ENCODE results near the gene NCKAP5. TPM values are rescaled to one million over a fixed set of nuclear protein-coding genes. Genes with fewer than 3 reads are reported as not detected.
"Not testable (repeated sequence)": the region's sequence is repeated elsewhere in the genome, so short reads cannot be mapped to it uniquely, and the experiment has no call there.

Gene NCKAP5
- total RNA-seq, 1 donor from 2014 or later: 0.55 TPM

DNA sequence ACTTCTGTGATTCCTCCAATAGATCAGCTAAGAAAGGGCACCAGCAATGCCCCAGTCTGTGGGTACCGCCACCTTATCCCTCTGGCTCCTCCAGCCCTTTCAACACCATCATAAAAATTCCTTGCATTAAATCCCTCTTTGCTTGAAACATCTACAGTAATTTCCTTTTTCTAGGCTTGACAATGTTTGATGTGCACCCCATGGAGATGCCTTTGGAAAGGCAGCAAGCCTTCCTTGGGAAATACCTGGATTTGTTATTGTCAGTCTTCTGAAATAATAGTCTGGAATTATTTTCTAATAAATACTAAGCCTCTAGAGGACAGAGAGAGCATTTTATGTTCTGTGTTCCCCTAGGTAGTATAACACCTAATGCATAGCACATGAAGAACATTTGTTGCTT, 46.1 kb downstream of the NCKAP5 start:
- DNase-seq (ENCODE audit: low read depth): no peak

GRCh38 chr2:133521146-133521745, 47.0 kb downstream of the NCKAP5 start:
- DNase-seq (ENCODE audit: low read depth): no peak

- not testable (repeated sequence) for DNase-seq (ENCODE audit: low read depth)
Observed at GRCh38 chr2:133519677-133520076, 48.6 kb downstream of the NCKAP5 start.

DNA sequence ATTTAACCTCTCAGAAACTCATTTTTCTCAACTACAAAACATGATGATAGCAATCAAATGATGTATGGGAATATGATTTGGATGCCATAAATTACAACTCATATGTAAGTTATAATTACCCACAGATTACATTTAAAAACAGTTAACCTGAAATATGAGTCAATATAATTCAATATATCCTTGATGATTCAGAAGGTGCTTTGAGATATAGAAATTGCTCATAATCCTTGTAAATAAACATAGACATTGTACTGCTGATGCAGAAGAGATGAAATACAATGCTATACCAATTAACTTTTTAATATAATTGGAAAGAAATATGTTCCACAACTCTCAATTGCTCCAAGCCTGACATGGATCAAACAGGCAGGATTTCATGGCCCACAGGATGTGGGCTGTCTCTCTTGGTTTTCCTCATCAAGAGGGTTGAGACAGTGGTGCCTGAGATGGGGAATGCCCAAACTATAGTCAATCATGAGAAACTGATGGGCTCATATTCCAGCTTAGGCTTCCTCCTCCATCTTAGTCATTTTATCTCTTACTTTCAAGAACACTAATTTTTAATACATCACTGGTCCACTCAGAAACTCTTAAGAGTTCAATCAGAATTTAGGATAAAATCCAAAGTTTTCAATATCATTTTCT, 49.4 kb downstream of the NCKAP5 start:
- DNase-seq (ENCODE audit: low read depth): no peak

DNA sequence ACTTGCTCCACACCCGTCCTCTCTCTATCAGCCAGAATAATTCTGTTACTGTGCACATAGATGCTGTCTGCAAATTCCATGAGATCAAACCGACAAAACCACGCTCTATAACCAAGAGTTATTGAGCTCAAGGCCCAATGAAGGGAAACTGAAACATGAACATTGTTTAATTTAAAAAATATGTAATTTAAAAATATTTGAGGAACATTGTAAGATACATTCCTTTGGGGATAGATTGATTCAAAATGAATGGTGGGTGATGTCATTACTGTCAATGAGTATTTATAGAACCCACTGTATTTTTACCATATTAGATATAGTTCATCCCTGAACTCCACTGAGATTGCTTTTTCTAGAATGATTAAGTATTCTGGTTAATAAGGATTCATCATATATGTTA, 50.4 kb downstream of the NCKAP5 start:
- no peak for DNase-seq (ENCODE audit: low read depth)

GRCh38 chr2:133516405-133517026, 51.7 kb downstream of the NCKAP5 start:
- DNase-seq (ENCODE audit: low read depth): peak; percentile 35

DNA sequence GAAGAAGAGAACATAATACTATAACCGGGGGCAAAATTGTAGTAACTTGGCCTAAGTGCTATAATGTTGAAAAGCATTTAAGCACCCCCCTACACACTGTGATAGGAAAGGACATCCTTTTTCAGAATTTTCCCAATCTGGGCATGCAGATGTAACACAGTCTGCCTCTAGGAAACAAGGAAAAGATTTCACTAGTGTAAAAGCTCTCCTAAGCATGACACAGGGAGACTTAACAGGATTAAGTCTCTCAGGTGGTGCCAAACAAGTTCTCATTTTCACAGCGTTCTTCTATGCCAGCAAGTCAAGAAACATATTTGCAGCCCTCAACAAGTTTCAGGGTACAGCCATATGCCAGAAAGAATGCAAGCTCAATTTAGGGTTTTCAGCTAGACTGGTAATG, 53.0 kb downstream of the NCKAP5 start:
- no peak for DNase-seq (ENCODE audit: low read depth)

- DNase-seq (ENCODE audit: low read depth): no peak
Observed at GRCh38 chr2:133513893-133514292, 54.4 kb downstream of the NCKAP5 start.

DNA sequence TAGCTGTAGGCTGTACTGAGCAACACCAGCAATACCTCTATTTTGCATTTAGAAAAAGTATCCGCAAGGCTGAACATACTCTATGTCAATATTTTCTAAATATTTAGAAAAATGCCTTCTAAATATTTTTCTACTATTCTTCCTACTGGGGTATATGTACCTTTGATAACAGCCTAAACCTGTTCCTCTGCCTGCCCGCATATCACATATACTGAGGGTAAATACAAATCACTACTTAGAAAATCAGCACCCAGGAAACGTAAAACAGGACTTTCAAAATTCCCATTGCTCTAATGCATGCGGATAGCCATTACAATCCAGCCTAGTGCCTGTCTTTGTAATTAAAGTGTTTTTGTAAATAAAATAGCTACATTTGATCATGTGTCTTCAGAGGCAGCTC, 56.1 kb downstream of the NCKAP5 start:
- no peak for DNase-seq (ENCODE audit: low read depth)

DNA sequence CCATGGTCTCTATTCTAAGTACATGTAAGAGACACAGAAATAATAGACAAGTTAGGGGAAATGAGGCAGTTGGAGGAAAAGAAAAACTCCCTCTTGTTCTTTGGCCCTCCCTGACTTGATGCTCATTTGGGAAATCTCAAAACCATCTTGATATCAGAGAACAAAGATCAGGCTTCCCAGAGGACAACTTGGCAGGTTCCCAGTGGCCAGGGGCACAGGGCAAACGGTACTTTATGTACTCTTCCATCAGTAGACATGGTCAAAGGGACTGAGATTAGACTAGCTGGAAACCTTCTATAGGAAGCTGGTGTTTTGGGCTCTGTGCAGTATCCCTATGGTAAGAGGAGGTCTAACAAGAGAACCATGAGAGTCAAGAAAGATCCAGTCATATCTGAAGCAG, 56.6 kb downstream of the NCKAP5 start:
- DNase-seq (ENCODE audit: low read depth): no peak

DNA sequence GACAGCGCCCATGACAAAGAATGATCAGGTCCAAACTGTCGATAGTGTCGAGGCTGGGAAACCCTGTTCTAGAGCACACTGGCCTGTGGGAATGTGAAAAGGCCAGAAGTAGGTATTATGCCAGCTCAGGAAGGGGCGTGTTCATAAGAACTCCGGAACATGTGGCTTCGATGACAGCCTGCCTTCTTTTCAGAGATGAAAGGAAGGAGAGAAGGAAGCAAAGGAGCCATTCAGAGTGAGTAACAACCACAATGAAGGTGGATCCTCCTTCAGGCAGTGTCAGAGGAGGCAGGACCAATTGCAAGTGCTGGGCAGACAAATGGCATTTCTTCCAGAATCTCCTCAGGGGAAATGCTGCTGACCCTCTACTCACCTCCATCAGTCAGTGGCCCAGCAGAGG, 58.5 kb downstream of the NCKAP5 start:
- DNase-seq (ENCODE audit: low read depth): no peak

DNA sequence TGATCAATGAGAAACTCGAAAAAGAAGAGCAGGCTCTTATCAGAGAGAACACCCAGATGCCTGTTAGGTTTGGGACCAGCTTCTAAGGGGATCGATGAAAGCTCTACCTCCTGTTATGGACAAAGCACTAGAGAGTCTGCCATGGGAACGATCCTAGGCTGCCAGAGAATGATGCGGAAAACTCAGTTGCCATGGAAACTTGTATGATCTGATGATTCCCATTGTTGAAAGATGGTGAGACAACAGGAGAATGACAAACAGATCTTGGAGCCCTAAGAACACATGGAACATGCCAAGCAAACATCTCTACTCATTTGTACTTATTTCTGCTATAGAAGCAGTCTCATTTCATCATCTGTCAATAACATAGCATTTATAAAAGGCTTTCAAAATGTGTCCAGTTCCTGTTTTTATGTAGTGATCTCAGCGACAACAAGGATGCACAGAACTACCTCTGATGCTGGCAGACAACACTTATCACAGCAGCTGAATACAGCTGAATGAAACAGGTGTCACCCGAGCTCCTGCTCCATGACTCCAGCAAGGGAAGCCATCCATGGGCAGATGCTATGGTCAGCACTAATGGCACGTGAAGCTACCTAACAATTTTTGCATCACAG, 59.6 kb downstream of the NCKAP5 start:
- DNase-seq (ENCODE audit: low read depth): no peak

GRCh38 chr2:133506996-133507395, 61.3 kb downstream of the NCKAP5 start:
- DNase-seq (ENCODE audit: low read depth): no peak

DNA sequence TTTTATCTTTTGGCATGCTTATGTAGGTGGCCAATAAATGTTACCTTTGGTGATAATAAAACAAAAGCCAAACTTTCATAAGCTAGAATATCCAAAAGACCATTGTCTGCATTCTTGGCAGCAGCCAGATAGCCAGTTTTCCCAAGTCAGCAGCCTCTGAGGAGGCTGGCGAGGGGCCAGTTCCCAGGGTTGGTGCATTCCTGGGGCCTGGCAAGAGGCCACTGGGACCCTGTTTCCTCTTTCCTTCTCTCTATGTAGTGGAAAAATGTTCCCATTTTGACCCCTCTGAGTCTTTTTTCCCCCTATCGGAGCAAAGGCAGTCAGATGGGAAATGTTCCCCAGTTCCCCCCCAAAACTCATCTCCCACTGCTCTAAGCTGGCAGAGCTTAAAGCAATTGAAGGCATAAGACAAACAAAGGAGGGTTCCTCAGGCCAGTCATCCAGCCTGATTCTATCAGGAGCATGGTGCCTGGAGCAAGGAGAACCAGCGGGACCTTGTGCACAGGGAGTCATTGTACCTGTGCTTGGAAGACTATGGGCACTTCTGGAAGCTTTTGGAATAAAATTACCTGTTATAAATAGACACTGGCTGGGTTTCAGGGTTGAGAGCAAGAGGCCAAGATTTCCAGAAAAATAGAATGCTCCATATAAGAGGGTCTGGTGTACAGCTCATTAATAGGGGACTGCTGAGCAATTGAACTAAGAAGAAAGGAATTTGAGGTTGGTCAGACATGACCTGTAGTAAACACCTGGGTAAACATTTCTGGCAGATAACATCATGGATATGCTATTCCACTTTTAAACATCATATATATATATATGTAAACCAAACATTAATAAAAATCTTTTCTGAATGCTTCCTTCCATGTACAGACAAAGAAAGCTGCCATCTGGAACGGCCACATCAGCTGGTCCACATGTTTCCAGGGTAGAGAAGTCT, 63.4 kb downstream of the NCKAP5 start:
- DNase-seq (ENCODE audit: low read depth): peak; percentile 83

- no peak for DNase-seq (ENCODE audit: low read depth)
Observed at GRCh38 chr2:133503927-133504326, 64.3 kb downstream of the NCKAP5 start.

GRCh38 chr2:133503323-133503722, 64.9 kb downstream of the NCKAP5 start:
- no peak for DNase-seq (ENCODE audit: low read depth)

- DNase-seq (ENCODE audit: low read depth): no peak
Observed at GRCh38 chr2:133502678-133503077, 65.6 kb downstream of the NCKAP5 start.

GRCh38 chr2:133500917-133501316, 67.3 kb downstream of the NCKAP5 start:
- no peak for DNase-seq (ENCODE audit: low read depth)

DNA sequence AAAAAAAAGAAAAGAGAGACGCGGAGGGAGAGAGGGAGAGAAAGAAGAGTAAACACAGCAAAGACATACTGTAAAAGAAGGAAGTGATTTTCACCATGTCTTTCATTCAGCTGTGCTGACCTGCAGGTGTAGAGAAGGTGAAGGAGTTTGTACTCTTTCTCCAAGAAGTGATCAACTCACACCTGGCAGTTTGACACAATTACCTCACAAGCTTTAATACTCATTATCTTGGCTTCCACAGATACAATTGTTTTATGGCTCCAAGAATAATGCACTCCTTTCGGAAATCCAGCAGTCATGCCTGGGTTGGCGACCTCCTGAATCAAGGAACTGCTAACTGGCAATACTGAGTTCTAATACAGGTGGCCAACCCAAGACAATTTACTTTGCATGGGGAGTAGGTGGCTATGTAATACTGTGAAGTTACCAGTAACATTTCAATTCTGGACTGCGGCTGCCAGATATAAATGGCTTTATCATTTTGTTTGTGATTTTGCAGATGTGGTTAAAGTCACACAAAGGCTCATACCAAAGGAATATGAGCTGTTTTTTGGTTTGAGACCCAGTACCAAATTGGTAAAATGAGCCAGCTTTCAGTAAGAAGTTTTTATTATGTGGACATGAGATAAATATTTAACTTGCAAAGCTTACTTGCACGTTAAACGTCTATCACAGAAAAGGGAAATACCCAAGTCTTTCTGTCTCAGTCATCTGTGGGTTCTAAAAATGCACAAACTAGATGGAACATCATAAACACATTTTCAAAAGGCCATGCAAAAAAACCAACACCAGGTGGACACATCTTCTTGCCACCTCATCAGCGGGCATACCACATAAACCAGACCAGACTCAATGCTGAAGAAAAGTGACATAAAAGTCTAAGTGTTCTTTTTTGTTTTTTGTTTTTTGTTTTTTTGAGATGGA, 69.3 kb downstream of the NCKAP5 start:
- no peak for DNase-seq (ENCODE audit: low read depth)

DNA sequence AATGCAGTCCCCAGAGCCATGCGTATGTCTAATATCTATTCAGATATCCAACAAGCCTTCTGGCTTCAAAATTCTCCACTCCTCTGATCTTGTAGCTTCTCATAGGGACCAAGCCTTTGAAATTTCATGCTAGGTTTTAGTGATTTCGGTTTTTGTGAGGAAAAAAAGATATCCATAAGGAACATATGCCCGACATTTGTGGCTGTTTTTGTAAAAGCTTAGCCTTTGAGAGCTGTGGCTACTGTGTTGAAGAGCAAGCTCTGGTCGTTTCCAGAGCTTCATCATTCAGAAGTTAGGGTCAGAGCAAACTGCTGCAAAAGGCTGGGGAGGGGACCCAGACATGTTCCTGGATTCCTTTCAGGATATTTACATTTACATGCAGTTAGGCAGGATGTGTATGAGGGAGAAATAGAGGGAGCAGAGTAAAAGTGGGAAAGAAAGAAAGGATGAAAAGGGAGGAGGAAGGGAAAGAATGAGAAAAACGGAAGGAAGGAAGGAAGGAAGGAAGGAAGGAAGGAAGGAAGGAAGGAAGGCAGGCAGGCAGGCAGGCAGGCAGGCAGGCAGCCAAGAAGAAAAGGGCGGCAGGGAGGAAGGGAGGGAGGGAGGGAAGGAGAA, 70.2 kb downstream of the NCKAP5 start:
- DNase-seq (ENCODE audit: low read depth): no peak
